ENCODE results near the gene DACT3. TPM values are rescaled to one million over a fixed set of nuclear protein-coding genes. Genes with fewer than 3 reads are reported as not detected.

DACT3 gene
- total and polyA plus RNA-seq, 2 of the 4 experiments (the other 2 are of a cell fraction): 1.6 to 4.9 TPM

GRCh38 chr19:46620267-46620666 lies 40.7 kb downstream of the DACT3 start:
- dilution Hi-C loops (cut with HindIII; ENCODE audit: low sequenced_read_pairs, unreplicated experiment): no loop called here
- Histone ChIP-seq H3K23ac (ENCODE audit: low read depth, low read length) (no peak overlapping the region), H3K4ac (ENCODE audit: low read depth, low read length) (peak overlapping the region; percentile 62), H2BK20ac (ENCODE audit: low read depth, low read length) (no peak overlapping the region), H4K8ac (ENCODE audit: low read depth in 2 of 2, low read length in 2 of 2) (peak overlapping the region in 1 of 2 experiments; percentile 50; a peak in 2 of 4 replicates), H2BK5ac (ENCODE audit: low read depth, low read length, poor library complexity, severe bottlenecking) (peak overlapping the region; percentile 11), H4K20me1 (ENCODE audit: insufficient read depth, low read length) (peaks cover 14% of the 10 kb centered on the region), H3K27ac (ENCODE audit: insufficient read depth, low read length) (peak overlapping the region; percentile 28; the same call in 1 of the 2 replicates), H4K91ac (ENCODE audit: insufficient read depth, low read depth, low read length) (no peak overlapping the region), H2BK15ac (ENCODE audit: low read depth, low read length) (peak overlapping the region; percentile 8; the same call in 1 of the 3 replicates), H3K56ac (ENCODE audit: extremely low read depth, insufficient read depth, low read length) (no peak overlapping the region), H3K14ac (replicated peaks; ENCODE audit: low read depth, low read length) (no peak overlapping the region; the same call in 1 of the 2 replicates), H3K36me3 (ENCODE audit: control insufficient read depth, insufficient read depth, low read length) (no peaks in the 10 kb centered on the region), H4K5ac (ENCODE audit: low read depth, low read length) (no peak overlapping the region), H3K4me1 (ENCODE audit: control insufficient read depth, insufficient read depth, low read length) (peaks cover 39% of the 10 kb centered on the region), H3K27me3 (ENCODE audit: control insufficient read depth, insufficient read depth, low read length) (no peaks in the 10 kb centered on the region), H3K4me3 (ENCODE audit: insufficient read depth, low read depth, low read length) (no peak overlapping the region), H3K79me1 (ENCODE audit: low read depth in 1 of 2, low read length in 2 of 2) (peaks cover 0 to 23% of the 10 kb centered on the region in 2 experiments; a peak in 1 of 4 replicates), H3K18ac (ENCODE audit: low read depth, low read length) (no peak overlapping the region), H3K9me1 (ENCODE audit: insufficient read depth, low read length) (peaks cover 22% of the 10 kb centered on the region), H3K9ac (ENCODE audit: low read depth, low read length) (no peak overlapping the region), H2AFZ (replicated peaks; ENCODE audit: low read length, poor library complexity) (peak overlapping the region; percentile 46), H2BK120ac (ENCODE audit: low read depth, low read length) (peak overlapping the region; percentile 29; the same call in 1 of the 2 replicates), H3K4me2 (ENCODE audit: low read depth, low read length) (peak overlapping the region; percentile 16; the same call in 1 of the 2 replicates), H2AK5ac (ENCODE audit: low read depth, low read length) (peak overlapping the region; percentile 81), H2AK9ac (replicated peaks; ENCODE audit: low read depth, low read length, poor library complexity) (no peak overlapping the region), H3K9me3 (ENCODE audit: control insufficient read depth, insufficient read depth, low read length) (no peaks in the 10 kb centered on the region)
- no peak for DNase-seq
- POLR2A ChIA-PET (ENCODE audit: unreplicated experiment): no interaction called here
- CTCF ChIA-PET: interaction anchor here (1.0 kb wide), 1 partner anchor 42 kb away, joined by 3 read pairs; no protein-coding TSS in a partner anchor
- WGBS, 2 experiments (ENCODE audit: extremely low coverage in 2 of 2, insufficient read length in 1 of 2): no CpG with 5 or more reads among the region's 3 CpGs
- TF ChIP-seq RCOR1 (IDR thresholded peaks at IDR 0.05; ENCODE audit: insufficient replicate concordance, low read length) (no peak), USF2 (IDR thresholded peaks at IDR 0.05; ENCODE audit: low read depth, low read length) (no peak), MXI1 (IDR thresholded peaks at IDR 0.05; ENCODE audit: borderline replicate concordance, low read depth, low read length) (no peak), FOS (IDR thresholded peaks at IDR 0.05; ENCODE audit: low read depth, low read length) (no peak), CHD1 (IDR thresholded peaks at IDR 0.05; ENCODE audit: low read depth, low read length) (no peak), RAD21 (IDR thresholded peaks at IDR 0.05; ENCODE audit: low read length) (no peak), CTCF (conservative IDR thresholded peaks at IDR 0.05; ENCODE audit: low read depth, low read length) (no peak), RFX5 (IDR thresholded peaks at IDR 0.05; ENCODE audit: low read depth, low read length) (no peak), POLR2A (IDR thresholded peaks at IDR 0.05; ENCODE audit: low read depth, low read length) (no peak)
- in situ Hi-C loops (cut with MboI; ENCODE audit: low sequenced_read_pairs): no loop called here
- intact Hi-C loops (cut with micrococcal nuclease): no loop called here
- BruUV-seq (replicated peaks): no TSS peak
- no peak for ATAC-seq (ENCODE audit: low read depth)
